Karpas-422 (cell line): ENCODE data around the gene CD79B. TPM values are rescaled to one million over a fixed set of nuclear protein-coding genes. Genes with fewer than 3 reads are reported as not detected.

Source experiments
- DNase-seq: peaks from one replicate; pipeline ENCODE4 v3.0.0-alpha.2; 2015
- H2AFZ ChIP-seq: fragments of 200-600 bp; sonication (generic); 2 replicates; pipeline ENCODE4 v1.6.1; 2014; ENCODE audit warnings: antibody characterized with exemption, low read length, mixed read lengths
- H3K27ac ChIP-seq: fragments of 200-600 bp; sonication (generic); 2 replicates; pipeline ENCODE4 v1.5.1; 2014; ENCODE audit warnings: mild to moderate bottlenecking, low read length, moderate library complexity
- H3K27me3 ChIP-seq: fragments of 200-600 bp; sonication (generic); 2 replicates; pipeline ENCODE4 v1.6.1; 2014; ENCODE audit warnings: low read length, mixed read lengths
- H3K36me3 ChIP-seq: fragments of 200-600 bp; sonication (generic); 2 replicates; pipeline ENCODE4 v1.6.1; 2014; ENCODE audit warnings: low read length, mixed read lengths; ENCODE audit not compliant: insufficient read depth
- H3K4me1 ChIP-seq: fragments of 200-600 bp; sonication (generic); 2 replicates; pipeline ENCODE4 v1.6.1; 2014; ENCODE audit warnings: mild to moderate bottlenecking, low read length, mixed read lengths
- H3K4me2 ChIP-seq: fragments of 200-600 bp; sonication (generic); 2 replicates; pipeline ENCODE4 v1.6.1; 2014; ENCODE audit warnings: low read length, low read depth, mild to moderate bottlenecking; ENCODE audit not compliant: poor library complexity, severe bottlenecking
- H3K4me3 ChIP-seq: fragments of 200-600 bp; sonication (generic); 2 replicates; pipeline ENCODE4 v1.5.1; 2014; ENCODE audit warnings: mild to moderate bottlenecking, antibody characterized with exemption, low read length, mixed read lengths
- H3K79me2 ChIP-seq: fragments of 200-600 bp; sonication (generic); 2 replicates; pipeline ENCODE4 v1.6.1; 2014; ENCODE audit warnings: mild to moderate bottlenecking, low read length, mixed read lengths
- H3K9ac ChIP-seq: fragments of 200-600 bp; sonication (generic); 2 replicates; pipeline ENCODE4 v1.6.0; 2014; ENCODE audit warnings: low read length
- H3K9me2 ChIP-seq: fragments of 200-600 bp; sonication (generic), shearing (Covaris generic); replicated peaks from 2 replicates; pipeline ENCODE4 v1.6.0; 2014; ENCODE audit warnings: mild to moderate bottlenecking, low read length, moderate library complexity; ENCODE audit not compliant: insufficient read depth
- H3K9me3 ChIP-seq: fragments of 300-700, 200-600 bp; sonication (generic); 2 replicates; pipeline ENCODE4 v1.6.1; 2014; ENCODE audit warnings: low read length, mixed read lengths
- H4K20me1 ChIP-seq: fragments of 200-600 bp; sonication (generic); 2 replicates; pipeline ENCODE4 v1.6.1; 2014; ENCODE audit warnings: mild to moderate bottlenecking, antibody characterized with exemption, low read length, low read depth; ENCODE audit not compliant: insufficient read depth
- total RNA-seq: library from RNA; depleted of rRNA; stranded (reverse); fragments of >200 nt; shearing (Covaris generic); gene quantifications from 2 replicates; pipeline ENCODE4 v1.2.3, GENCODE V29; 2014; ENCODE audit warnings: low replicate concordance

Gene CD79B
- total RNA-seq, 1 experiment from 2014 or later, result 545 TPM

DNA sequence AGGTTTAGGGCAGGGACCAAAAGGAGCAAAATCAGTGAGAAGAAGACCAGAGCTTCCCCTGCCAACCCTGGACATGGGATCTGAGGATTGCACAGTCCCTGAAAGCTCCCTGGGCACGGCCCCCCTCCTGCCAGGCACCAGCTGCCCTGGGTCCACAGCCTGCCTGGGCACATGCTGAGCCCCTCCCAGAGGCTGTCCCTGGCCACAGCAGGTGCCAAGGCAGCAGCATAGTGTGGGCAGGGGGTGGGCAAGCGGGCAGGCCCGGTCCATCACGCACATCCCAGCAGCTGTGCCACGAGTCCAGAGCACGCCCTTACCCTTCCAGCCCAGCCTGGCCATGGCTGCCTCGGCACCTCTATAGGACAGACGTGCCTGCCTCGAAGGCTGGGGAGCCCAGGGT, 27.9 kb upstream of the CD79B start:
- no peak overlapping the region for H3K4me2 ChIP-seq

DNA sequence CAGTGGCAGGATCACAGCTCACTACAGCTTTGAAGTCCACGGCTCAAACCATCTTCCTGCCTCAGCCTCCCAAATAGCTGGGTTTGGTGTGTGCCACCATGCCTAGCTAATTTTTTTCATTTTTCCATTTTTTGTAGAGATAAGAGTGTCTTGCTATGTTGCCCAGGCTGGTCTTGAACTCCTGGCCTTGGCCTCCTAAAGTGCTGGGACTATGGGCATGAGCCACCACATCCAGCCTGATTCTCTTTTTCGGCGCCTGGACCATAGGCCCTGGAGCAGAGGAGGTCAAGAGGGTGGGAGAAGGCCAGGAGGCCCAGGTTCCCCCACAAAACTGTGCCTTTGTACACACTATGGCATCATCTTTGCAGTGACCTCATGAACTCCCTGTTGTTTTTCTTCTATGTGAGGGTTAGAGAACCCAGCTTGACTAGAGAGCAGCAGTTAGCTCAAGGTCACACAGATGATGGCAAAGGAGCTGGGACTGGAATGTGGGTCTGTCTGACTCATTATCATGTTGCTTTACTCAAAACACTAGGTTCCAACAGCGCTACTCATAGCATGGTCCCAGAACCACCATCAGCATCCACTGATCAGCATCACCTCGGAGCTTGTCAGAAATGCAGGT, 24.3 kb upstream of the CD79B start:
- no peak for DNase-seq
- H3K9ac ChIP-seq, result no peak overlapping the region
- H3K36me3 ChIP-seq, result no peaks in the 10 kb centered on the region
- no peaks in the 10 kb centered on the region for H3K27me3 ChIP-seq
- H3K4me3 ChIP-seq, result no peak overlapping the region
- H3K27ac ChIP-seq, result no peak overlapping the region
- H3K9me3 ChIP-seq, result no peaks in the 10 kb centered on the region
- no peak overlapping the region for H2AFZ ChIP-seq
- peaks cover 25% of the 10 kb centered on the region for H3K4me1 ChIP-seq
- H4K20me1 ChIP-seq, result no peaks in the 10 kb centered on the region
- H3K4me2 ChIP-seq, result no peak overlapping the region
- no peaks in the 10 kb centered on the region for H3K9me2 ChIP-seq
- no peaks in the 10 kb centered on the region for H3K79me2 ChIP-seq

More for the DNA sequence above, 27.9 kb upstream of the CD79B start:
- H3K4me1 ChIP-seq, result peaks cover 2% of the 10 kb centered on the region; the same call in 1 of the 2 replicates
- H3K36me3 ChIP-seq, result no peaks in the 10 kb centered on the region
- no peaks in the 10 kb centered on the region for H3K27me3 ChIP-seq
- DNase-seq, result no peak
- no peak overlapping the region for H3K9ac ChIP-seq
- no peaks in the 10 kb centered on the region for H4K20me1 ChIP-seq
- no peaks in the 10 kb centered on the region for H3K79me2 ChIP-seq
- H3K9me3 ChIP-seq, result no peaks in the 10 kb centered on the region
- H3K4me3 ChIP-seq, result no peak overlapping the region
- no peak overlapping the region for H2AFZ ChIP-seq
- H3K9me2 ChIP-seq, result no peaks in the 10 kb centered on the region
- no peak overlapping the region for H3K27ac ChIP-seq

DNA sequence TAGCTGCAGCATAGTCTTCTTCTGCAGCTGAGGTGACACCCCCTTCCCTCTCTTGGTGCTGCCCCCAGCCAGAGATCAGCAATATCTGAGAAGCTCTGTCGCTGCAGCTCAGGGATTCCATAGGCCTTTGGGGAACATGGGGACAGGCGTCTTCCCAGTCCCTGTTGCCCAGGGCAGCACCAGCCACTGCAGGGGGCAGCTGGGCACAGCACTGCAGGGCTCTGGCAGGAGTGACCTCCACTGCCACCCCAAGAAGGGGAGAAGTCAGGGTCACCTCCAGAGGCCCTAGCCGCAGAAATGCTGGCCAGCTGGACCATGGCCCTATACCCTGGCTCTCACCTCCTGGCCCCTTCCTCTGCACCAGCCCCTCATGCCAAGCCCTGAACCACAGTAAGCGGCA, 23.7 kb upstream of the CD79B start:
- Histone ChIP-seq H2AFZ (no peak overlapping the region), H3K27ac (no peak overlapping the region), H3K27me3 (no peaks in the 10 kb centered on the region), H3K9me3 (no peaks in the 10 kb centered on the region), H3K79me2 (no peaks in the 10 kb centered on the region), H3K4me2 (no peak overlapping the region), H3K36me3 (no peaks in the 10 kb centered on the region), H3K9ac (no peak overlapping the region), H3K4me3 (no peak overlapping the region), H3K4me1 (peaks cover 25% of the 10 kb centered on the region), H4K20me1 (no peaks in the 10 kb centered on the region), H3K9me2 (no peaks in the 10 kb centered on the region)
- DNase-seq, result no peak

DNA sequence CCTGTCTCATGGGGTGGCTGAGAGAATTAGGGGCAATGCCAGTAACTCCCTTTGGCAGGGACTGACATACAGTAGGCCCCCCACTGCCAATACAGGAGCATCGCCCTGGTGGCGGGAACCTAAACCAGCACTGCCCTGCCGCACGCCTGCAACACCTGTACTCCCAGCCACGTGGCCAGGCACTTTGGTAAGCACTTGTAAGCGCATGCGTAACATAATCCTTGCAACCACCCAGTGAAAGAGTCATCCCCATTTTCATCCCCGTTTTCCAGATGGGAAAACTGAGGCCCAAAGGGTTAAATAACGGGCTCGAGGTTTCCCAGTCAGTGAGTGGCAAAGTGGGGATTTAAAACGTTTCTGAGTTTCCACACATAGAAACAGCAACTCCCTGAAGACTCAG, 23.1 kb upstream of the CD79B start:
- no peaks in the 10 kb centered on the region for H3K27me3 ChIP-seq
- no peaks in the 10 kb centered on the region for H3K9me3 ChIP-seq
- H2AFZ ChIP-seq, result no peak overlapping the region
- DNase-seq, result no peak
- no peaks in the 10 kb centered on the region for H3K79me2 ChIP-seq
- H4K20me1 ChIP-seq, result no peaks in the 10 kb centered on the region
- no peaks in the 10 kb centered on the region for H3K9me2 ChIP-seq
- H3K36me3 ChIP-seq, result no peaks in the 10 kb centered on the region
- no peak overlapping the region for H3K4me2 ChIP-seq
- H3K4me1 ChIP-seq, result peaks cover 25% of the 10 kb centered on the region
- H3K4me3 ChIP-seq, result no peak overlapping the region
- 0 out of 2 replicates have a peak overlapping the region, but pooled peaks have one; percentile 81 for H3K27ac ChIP-seq
- 0 out of 2 replicates have a peak overlapping the region, but pooled peaks have one; percentile 65 for H3K9ac ChIP-seq

DNA sequence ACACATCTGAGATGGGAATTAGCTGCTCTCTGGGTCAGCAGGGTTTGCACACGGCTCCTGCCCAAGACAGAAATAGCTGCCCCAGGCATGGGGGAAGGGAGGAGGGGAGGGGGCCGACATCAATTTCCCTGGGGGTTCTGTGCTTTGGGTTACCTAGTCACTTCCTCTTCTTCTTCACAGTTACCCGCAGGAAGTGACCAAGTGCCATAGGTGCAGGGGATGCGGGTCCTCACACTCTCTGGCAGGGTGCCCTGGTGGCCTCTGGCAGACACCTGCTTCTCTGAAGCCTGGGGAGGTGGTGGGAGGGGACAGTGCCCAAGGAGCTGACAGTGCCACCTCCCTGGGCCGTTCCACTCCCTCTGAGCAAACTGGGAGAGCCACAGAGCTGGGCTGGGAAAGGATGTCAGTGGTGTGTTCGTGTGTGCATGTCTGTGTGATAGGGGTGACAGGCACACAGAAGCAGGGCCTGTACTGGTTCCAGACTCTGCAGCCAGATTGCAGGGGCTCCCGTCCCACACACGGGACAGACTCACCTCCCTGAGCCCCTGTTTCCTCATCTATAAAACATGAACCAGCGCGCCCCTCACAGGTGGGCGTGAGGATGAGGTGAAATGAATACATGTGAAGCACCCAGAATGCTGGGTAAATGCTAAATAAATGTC, 22.4 kb upstream of the CD79B start:
- Histone ChIP-seq H3K79me2 (no peaks in the 10 kb centered on the region), H3K27ac (peak overlapping the region; percentile 81), H4K20me1 (no peaks in the 10 kb centered on the region), H3K36me3 (no peaks in the 10 kb centered on the region), H3K9me3 (no peaks in the 10 kb centered on the region), H3K27me3 (no peaks in the 10 kb centered on the region), H3K9me2 (no peaks in the 10 kb centered on the region), H2AFZ (peak overlapping the region; percentile 85), H3K9ac (peak overlapping the region; percentile 65), H3K4me1 (peaks cover 25% of the 10 kb centered on the region), H3K4me2 (peak overlapping the region; percentile 73), H3K4me3 (peak overlapping the region; percentile 53)
- peak; percentile 86 for DNase-seq

DNA sequence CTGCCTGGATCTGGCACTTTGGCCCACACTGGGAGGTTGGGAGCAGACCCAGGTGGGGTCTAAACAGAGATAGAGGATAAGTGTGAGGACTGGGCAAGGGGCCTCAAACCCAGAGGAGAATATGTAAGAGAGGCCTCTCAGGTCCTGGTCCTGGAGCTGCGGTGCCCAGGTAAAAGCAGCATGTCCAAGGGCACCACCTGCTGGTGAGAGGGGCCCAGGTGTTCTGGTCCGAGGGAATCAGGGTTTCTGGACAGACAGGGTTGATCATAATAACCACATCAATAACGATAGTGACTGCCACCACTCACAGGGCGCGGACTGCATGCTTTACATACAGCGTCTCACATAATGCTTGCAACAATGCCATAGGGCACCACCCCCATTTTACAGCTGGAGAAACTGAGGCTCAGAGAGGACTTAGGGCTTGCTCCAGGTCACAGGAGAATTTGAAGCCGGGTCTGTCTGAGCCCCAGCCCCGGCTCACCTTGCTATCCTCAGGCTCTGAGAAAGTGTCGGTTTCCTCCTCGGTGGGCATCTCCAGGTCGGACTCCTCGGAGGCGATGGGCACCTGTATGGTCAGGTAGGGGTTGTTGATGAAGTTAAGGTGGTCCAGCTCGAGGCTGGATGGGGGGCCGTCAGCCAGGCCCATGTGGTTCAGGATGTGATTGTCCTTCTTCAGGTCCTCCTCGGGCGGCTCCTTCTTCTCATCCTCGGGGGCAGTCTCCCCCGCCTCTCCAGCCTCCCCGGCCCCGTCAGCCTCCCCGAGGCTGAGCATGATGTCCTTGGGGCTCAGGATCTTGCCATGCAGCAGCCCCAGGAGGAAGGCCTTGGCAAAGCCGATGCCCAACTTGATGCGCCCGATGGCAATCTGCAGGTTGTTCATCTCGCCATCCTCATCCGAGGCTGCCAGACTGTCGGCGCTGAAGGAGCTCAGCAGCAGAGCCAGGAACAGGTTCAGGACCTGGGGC, 19.1 kb upstream of the CD79B start:
- Histone ChIP-seq H3K9me2 (no peaks in the 10 kb centered on the region), H3K27ac (no peak overlapping the region), H3K36me3 (no peaks in the 10 kb centered on the region), H3K4me3 (no peak overlapping the region), H3K9ac (no peak overlapping the region), H3K27me3 (no peaks in the 10 kb centered on the region), H2AFZ (no peak overlapping the region), H3K4me2 (no peak overlapping the region), H3K9me3 (no peaks in the 10 kb centered on the region), H3K4me1 (peaks cover 33% of the 10 kb centered on the region), H4K20me1 (no peaks in the 10 kb centered on the region), H3K79me2 (no peaks in the 10 kb centered on the region)
- peak; percentile 91 for DNase-seq

DNA sequence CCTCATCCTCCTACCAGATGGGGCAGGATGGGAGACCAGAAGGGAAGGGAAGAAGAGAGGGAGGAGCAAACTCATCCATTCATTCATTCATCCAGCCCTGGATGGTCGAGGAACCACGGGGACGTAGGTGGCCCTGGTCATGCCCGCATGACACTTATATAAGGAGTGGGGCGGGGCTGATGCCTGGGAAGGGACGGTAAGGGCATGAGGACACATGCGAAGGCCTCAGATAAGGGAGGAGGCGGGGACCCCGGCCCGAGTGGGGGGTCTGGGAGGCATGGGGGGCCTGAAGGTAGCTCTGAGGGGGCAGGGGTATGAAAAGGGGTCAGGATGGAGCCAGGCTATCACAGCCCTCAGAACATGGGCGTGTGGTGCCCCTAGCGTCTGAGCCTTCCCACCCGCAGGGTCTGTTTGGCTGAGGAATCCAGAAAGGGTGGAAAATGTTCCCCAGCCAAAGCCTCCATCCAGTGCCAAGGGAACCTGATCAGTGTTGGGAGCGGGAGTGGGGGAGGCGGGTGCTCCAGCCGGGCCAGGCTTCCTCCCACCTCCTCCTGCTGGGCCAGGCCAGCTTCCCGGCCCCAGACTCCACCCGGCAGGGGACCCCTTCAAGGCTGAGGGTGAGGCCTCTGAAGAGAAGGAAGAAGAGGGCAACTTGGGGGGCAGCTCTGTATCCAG, 17.6 kb upstream of the CD79B start:
- H3K36me3 ChIP-seq, result no peaks in the 10 kb centered on the region
- no peak overlapping the region for H2AFZ ChIP-seq
- H3K27ac ChIP-seq, result no peak overlapping the region
- no peak overlapping the region for H3K4me2 ChIP-seq
- H3K79me2 ChIP-seq, result no peaks in the 10 kb centered on the region
- no peaks in the 10 kb centered on the region for H3K27me3 ChIP-seq
- H3K4me3 ChIP-seq, result no peak overlapping the region
- peaks cover 35% of the 10 kb centered on the region for H3K4me1 ChIP-seq
- H3K9me3 ChIP-seq, result no peaks in the 10 kb centered on the region
- no peak overlapping the region for H3K9ac ChIP-seq
- no peak for DNase-seq
- no peaks in the 10 kb centered on the region for H3K9me2 ChIP-seq
- no peaks in the 10 kb centered on the region for H4K20me1 ChIP-seq
